ENCODE data around the gene CIBAR2.
"Not testable (repeated sequence)": the region's sequence is repeated elsewhere in the genome, so short reads cannot be mapped to it uniquely, and the experiment has no call there.

The CIBAR2 gene

GRCh38 chr16:85054948-85055492 is 57.3 kb downstream of the CIBAR2 start:
- no peak for TF ChIP-seq CTCF (IDR thresholded peaks at IDR 0.05; ENCODE audit: control extremely low read depth, extremely low read depth, low read depth, missing control alignments)
- POLR2A ChIA-PET = no interaction called here
- no peak for DNase-seq (ENCODE audit: extremely low spot score)
- CTCF ChIA-PET = interaction anchor here (1.4 to 7.1 kb wide), 6 partner anchors 8 to 335 kb away, joined by 3 to 51 read pairs (median 7); no protein-coding TSS in a partner anchor

GRCh38 chr16:85054321-85054720 is 58.0 kb downstream of the CIBAR2 start:
- POLR2A ChIA-PET; DNase-seq (ENCODE audit: extremely low spot score): not testable (repeated sequence)
- CTCF ChIA-PET = interaction anchor here (1.1 to 2.3 kb wide), 2 partner anchors 11 to 27 kb away, joined by 3 to 8 read pairs; no protein-coding TSS in a partner anchor

GRCh38 chr16:85052536-85052935 is 59.7 kb downstream of the CIBAR2 start:
- no peak for DNase-seq (ENCODE audit: extremely low spot score)
- CTCF ChIA-PET = interaction anchor here (1.4 kb wide), 1 partner anchor 100 kb away, joined by 4 read pairs; no protein-coding TSS in a partner anchor
- POLR2A ChIA-PET = no interaction called here
- no peak for TF ChIP-seq CTCF (IDR thresholded peaks at IDR 0.05; ENCODE audit: control extremely low read depth, extremely low read depth, low read depth, missing control alignments)

GRCh38 chr16:85051683-85052082 is 60.6 kb downstream of the CIBAR2 start:
- CTCF ChIA-PET = interaction anchor here (1.7 kb wide), 1 partner anchor 10 kb away, joined by 4 read pairs; no protein-coding TSS in a partner anchor
- TF ChIP-seq CTCF (IDR thresholded peaks at IDR 0.05; ENCODE audit: control extremely low read depth, extremely low read depth, low read depth, missing control alignments) = no peak
- POLR2A ChIA-PET = no interaction called here

GRCh38 chr16:85051067-85051581 is 61.1 kb downstream of the CIBAR2 start:
- CTCF ChIA-PET = interaction anchor here (1.7 kb wide), 1 partner anchor 9 kb away, joined by 4 read pairs; no protein-coding TSS in a partner anchor

More at GRCh38 chr16:85051683-85052082, 60.6 kb downstream of the CIBAR2 start:
- DNase-seq (ENCODE audit: extremely low spot score) = no peak

GRCh38 chr16:85049706-85050305 is 62.5 kb downstream of the CIBAR2 start:
- ChIA-PET POLR2A (no interaction called here), CTCF (interaction anchor here (1.7 kb wide), 1 partner anchor 8 kb away, joined by 4 read pairs; no protein-coding TSS in a partner anchor)
- no peak for DNase-seq (ENCODE audit: extremely low spot score)
- no peak for TF ChIP-seq CTCF (IDR thresholded peaks at IDR 0.05; ENCODE audit: control extremely low read depth, extremely low read depth, low read depth, missing control alignments)

More at GRCh38 chr16:85051067-85051581, 61.1 kb downstream of the CIBAR2 start:
- POLR2A ChIA-PET = no interaction called here
- DNase-seq (ENCODE audit: extremely low spot score) = no peak
- no peak for TF ChIP-seq CTCF (IDR thresholded peaks at IDR 0.05; ENCODE audit: control extremely low read depth, extremely low read depth, low read depth, missing control alignments)
